HCT116 (cell line): ENCODE results near the gene IL1RN. TPM values are rescaled to one million over a fixed set of nuclear protein-coding genes. Genes with fewer than 3 reads are reported as not detected.

Source experiments
- ATAC-seq: fragments of 200-7000 bp; cut with Tn5 transposase; 2 replicates; pipeline ENCODE4 v1.9.1; 2020; ENCODE audit warnings: mild to moderate bottlenecking, moderate library complexity
- BruUV-seq: library from RNA; stranded (reverse); fragments of 400-500 nt; replicated peaks from 2 replicates; lab custom pipeline; 2021; lab: Mats Ljungman, UMichigan
- CTCF ChIA-PET: fragments of 300-600 bp; sonication (Branson Sonifier 250); formaldehyde crosslinking; loops from one replicate; lab custom pipeline; 2021; ENCODE audit warnings: antibody characterized with exemption; lab: Charles Lee
- POLR2A ChIA-PET: fragments of 300-600, 350-600 bp; sonication (Branson Sonifier 250); formaldehyde crosslinking; loops from one replicate; lab custom pipeline; 2021; ENCODE audit warnings: antibody characterized with exemption; lab: Charles Lee
- RAD21 ChIA-PET, 2 experiments: fragments of 300-600 bp; sonication (Branson Sonifier 250); formaldehyde crosslinking; loops; one replicate each; lab custom pipeline; 2023; ENCODE audit warnings: low total read pairs in 2 of 2; ENCODE audit not compliant: uncharacterized antibody in 2 of 2, unreplicated experiment in 2 of 2, low non-redundant PET in 1 of 2; lab: Charles Lee
- DNase-seq: peaks from one replicate; pipeline ENCODE4 v3.0.0-alpha.2; 2010; ENCODE audit warnings: low read depth, low spot score
- H2AFZ ChIP-seq: fragments of 200-600 bp; shearing (Covaris generic), sonication (generic); 2 replicates; pipeline ENCODE4 v1.6.1; 2017; ENCODE audit warnings: low read depth, mixed run types, mixed read lengths, antibody characterized with exemption, low read length; ENCODE audit not compliant: poor library complexity, severe bottlenecking
- H3K27ac ChIP-seq: 2 replicates; pipeline ENCODE4 v1.5.1; 2012; ENCODE audit warnings: low read depth, low read length
- H3K27me3 ChIP-seq: fragments of 200-600 bp; sonication (generic); 2 replicates; pipeline ENCODE4 v1.6.1; 2016; ENCODE audit warnings: mixed run types, low read length, mixed read lengths; ENCODE audit not compliant: insufficient read depth
- H3K36me3 ChIP-seq, 2 experiments: fragments of 200-500 bp in 1 of 2; fragments of 200-600 bp in 1 of 2; sonication (Bioruptor generic) in 1 of 2; sonication (generic) in 1 of 2; 2 replicates each; pipeline versions ENCODE4 v1.5.1 to v1.6.1; 2014 to 2016; ENCODE audit warnings: low read length in 2 of 2, inconsistent platforms in 1 of 2, mixed read lengths in 1 of 2, mixed run types in 1 of 2; ENCODE audit not compliant: insufficient read depth in 2 of 2, control insufficient read depth in 1 of 2
- H3K4me1 ChIP-seq, 2 experiments: fragments of 200-600 bp in 1 of 2; sonication (generic) in 1 of 2; 2 replicates each; pipeline versions ENCODE4 v1.5.1 to v1.6.1; 2012 to 2017; ENCODE audit warnings: low read length in 2 of 2, inconsistent platforms in 1 of 2, mild to moderate bottlenecking in 1 of 2, mixed read lengths in 1 of 2, mixed run types in 1 of 2, moderate library complexity in 1 of 2; ENCODE audit not compliant: insufficient read depth in 2 of 2, control insufficient read depth in 1 of 2
- H3K4me2 ChIP-seq: fragments of 200-600 bp; sonication (generic); 2 replicates; pipeline ENCODE4 v1.6.1; 2017; ENCODE audit warnings: mixed run types, low read length, mixed read lengths
- H3K4me3 ChIP-seq, 2 experiments: fragments of 200-600 bp in 1 of 2; sonication (generic) in 1 of 2; replicated peaks in 1 of 2; 2 replicates each; pipeline ENCODE4 v1.5.1; 2011 to 2016; ENCODE audit warnings: low read length in 2 of 2, control low read depth in 1 of 2, low read depth in 1 of 2, mild to moderate bottlenecking in 1 of 2, mixed read lengths in 1 of 2, mixed run types in 1 of 2
- H3K79me2 ChIP-seq: fragments of 200-600 bp; sonication (generic); 2 replicates; pipeline ENCODE4 v1.6.1; 2017; ENCODE audit warnings: mild to moderate bottlenecking, mixed run types, low read length, moderate library complexity, mixed read lengths; ENCODE audit not compliant: insufficient read depth
- H3K9ac ChIP-seq: fragments of 200-600 bp; sonication (generic); 2 replicates; pipeline ENCODE4 v1.6.1; 2016; ENCODE audit warnings: low read length, mixed read lengths
- H3K9me2 ChIP-seq: fragments of 200-600 bp; sonication (generic), shearing (Covaris generic); 2 replicates; pipeline ENCODE4 v1.6.1; 2017; ENCODE audit warnings: mixed run types, mild to moderate bottlenecking, moderate library complexity; ENCODE audit not compliant: insufficient read depth
- H3K9me3 ChIP-seq, 2 experiments: fragments of 200-500 bp in 1 of 2; fragments of 200-600 bp in 1 of 2; sonication (Bioruptor generic) in 1 of 2; sonication (generic) in 1 of 2; 2 replicates each; pipeline ENCODE4 v1.6.1; 2014 to 2017; ENCODE audit warnings: low read length in 2 of 2, mixed read lengths in 2 of 2, inconsistent platforms in 1 of 2, low read depth in 1 of 2, mild to moderate bottlenecking in 1 of 2, mixed run types in 1 of 2, moderate library complexity in 1 of 2; ENCODE audit not compliant: control insufficient read depth in 1 of 2, insufficient read depth in 1 of 2
- H4K20me1 ChIP-seq: fragments of 200-600 bp; sonication (generic), shearing (Covaris generic); 2 replicates; pipeline ENCODE4 v1.6.1; 2017; ENCODE audit warnings: mixed run types, mild to moderate bottlenecking, moderate library complexity; ENCODE audit not compliant: insufficient read depth
- JUND ChIP-seq: IDR thresholded peaks from 2 replicates; pipeline ENCODE4 v1.6.1; 2012
- POLR2AphosphoS5 ChIP-seq: IDR thresholded peaks from 2 replicates; pipeline ENCODE4 v1.6.1; 2011; ENCODE audit warnings: mild to moderate bottlenecking, low read depth, low read length, moderate library complexity
- SIN3A ChIP-seq: IDR thresholded peaks from 2 replicates; pipeline ENCODE4 v1.6.1; 2012; ENCODE audit warnings: low read depth
- SP1 ChIP-seq: IDR thresholded peaks from 2 replicates; pipeline ENCODE4 v1.6.1; 2012; ENCODE audit warnings: low read depth
- ZFX ChIP-seq: fragments of 450-650 bp; IDR thresholded peaks from 2 replicates; pipeline ENCODE4 v1.6.1; 2017
- intact Hi-C: fragments of 100-400 bp; cut with micrococcal nuclease; formaldehyde crosslinking; loops from 2 replicates; pipeline ENCODE4 v1.10.0; 2022
- total RNA-seq: library from RNA; stranded (reverse); gene quantifications from one replicate; pipeline ENCODE4 v1.2.1, GENCODE V29; 2021; ENCODE audit not compliant: unreplicated experiment
- TF ChIP-seq, protein P1 (sequence below): IDR thresholded peaks from 2 replicates; pipeline ENCODE4 v1.6.1; 2012; ENCODE audit warnings: low read depth

IL1RN gene
- total RNA-seq, 1 experiment from 2014 or later: 0.25 TPM

DNA sequence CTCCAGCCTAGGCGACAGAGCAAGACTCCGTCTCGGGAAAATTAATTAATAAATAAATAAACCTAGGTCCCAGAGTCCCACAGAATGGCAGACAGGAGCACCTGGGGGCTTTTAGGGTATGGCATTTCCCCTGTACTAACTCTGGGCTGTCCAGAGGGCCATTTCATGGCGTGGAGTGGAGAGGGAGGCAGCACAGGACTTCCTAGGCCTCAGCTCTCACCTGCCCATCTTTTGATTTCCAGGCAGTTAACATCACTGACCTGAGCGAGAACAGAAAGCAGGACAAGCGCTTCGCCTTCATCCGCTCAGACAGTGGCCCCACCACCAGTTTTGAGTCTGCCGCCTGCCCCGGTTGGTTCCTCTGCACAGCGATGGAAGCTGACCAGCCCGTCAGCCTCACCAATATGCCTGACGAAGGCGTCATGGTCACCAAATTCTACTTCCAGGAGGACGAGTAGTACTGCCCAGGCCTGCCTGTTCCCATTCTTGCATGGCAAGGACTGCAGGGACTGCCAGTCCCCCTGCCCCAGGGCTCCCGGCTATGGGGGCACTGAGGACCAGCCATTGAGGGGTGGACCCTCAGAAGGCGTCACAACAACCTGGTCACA lies 5.1 kb downstream of the IL1RN start:
- ChIA-PET RAD21 (no interaction called here), POLR2A (no interaction called here), CTCF (interaction anchor here (1.4 to 1.9 kb wide), 2 partner anchors 53 to 66 kb away, joined by 7 to 8 read pairs; no protein-coding TSS in a partner anchor)
- H2AFZ ChIP-seq: no peak overlapping the region
- no TSS peak for BruUV-seq
- H3K9me3 ChIP-seq: no peaks in the 10 kb centered on the region
- intact Hi-C loops: no loop called here
- peaks cover 0 to 11% of the 10 kb centered on the region in 2 experiments; a peak in 3 of 4 replicates for H3K4me1 ChIP-seq
- TF ChIP-seq JUND (no peak), SP1 (no peak), SIN3A (no peak), ZFX (no peak), POLR2AphosphoS5 (no peak)
- TF ChIP-seq, protein P1, sequence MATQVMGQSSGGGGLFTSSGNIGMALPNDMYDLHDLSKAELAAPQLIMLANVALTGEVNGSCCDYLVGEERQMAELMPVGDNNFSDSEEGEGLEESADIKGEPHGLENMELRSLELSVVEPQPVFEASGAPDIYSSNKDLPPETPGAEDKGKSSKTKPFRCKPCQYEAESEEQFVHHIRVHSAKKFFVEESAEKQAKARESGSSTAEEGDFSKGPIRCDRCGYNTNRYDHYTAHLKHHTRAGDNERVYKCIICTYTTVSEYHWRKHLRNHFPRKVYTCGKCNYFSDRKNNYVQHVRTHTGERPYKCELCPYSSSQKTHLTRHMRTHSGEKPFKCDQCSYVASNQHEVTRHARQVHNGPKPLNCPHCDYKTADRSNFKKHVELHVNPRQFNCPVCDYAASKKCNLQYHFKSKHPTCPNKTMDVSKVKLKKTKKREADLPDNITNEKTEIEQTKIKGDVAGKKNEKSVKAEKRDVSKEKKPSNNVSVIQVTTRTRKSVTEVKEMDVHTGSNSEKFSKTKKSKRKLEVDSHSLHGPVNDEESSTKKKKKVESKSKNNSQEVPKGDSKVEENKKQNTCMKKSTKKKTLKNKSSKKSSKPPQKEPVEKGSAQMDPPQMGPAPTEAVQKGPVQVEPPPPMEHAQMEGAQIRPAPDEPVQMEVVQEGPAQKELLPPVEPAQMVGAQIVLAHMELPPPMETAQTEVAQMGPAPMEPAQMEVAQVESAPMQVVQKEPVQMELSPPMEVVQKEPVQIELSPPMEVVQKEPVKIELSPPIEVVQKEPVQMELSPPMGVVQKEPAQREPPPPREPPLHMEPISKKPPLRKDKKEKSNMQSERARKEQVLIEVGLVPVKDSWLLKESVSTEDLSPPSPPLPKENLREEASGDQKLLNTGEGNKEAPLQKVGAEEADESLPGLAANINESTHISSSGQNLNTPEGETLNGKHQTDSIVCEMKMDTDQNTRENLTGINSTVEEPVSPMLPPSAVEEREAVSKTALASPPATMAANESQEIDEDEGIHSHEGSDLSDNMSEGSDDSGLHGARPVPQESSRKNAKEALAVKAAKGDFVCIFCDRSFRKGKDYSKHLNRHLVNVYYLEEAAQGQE: no peak
- H3K4me2 ChIP-seq: no peak overlapping the region
- no peaks in the 10 kb centered on the region for H4K20me1 ChIP-seq
- no peaks in the 10 kb centered on the region for H3K27me3 ChIP-seq
- H3K36me3 ChIP-seq: no peaks in the 10 kb centered on the region
- ATAC-seq (no peak), DNase-seq (no peak)
- no peak overlapping the region for H3K4me3 ChIP-seq
- H3K9me2 ChIP-seq: no peaks in the 10 kb centered on the region
- H3K79me2 ChIP-seq: no peaks in the 10 kb centered on the region
- H3K27ac ChIP-seq: no peak overlapping the region
- no peak overlapping the region for H3K9ac ChIP-seq
